ENCODE data around the gene OR10G8. TPM values are rescaled to one million over a fixed set of nuclear protein-coding genes. Genes with fewer than 3 reads are reported as not detected.
A peak's percentile ranks its signal among the peaks of the same experiment; 100 is the strongest.

OR10G8 gene
- total RNA-seq (2022) (not detected in 2 replicates), Bru-seq, nascent RNA (not detected), BruChase-seq, experiment 1, labeled RNA remaining after a 2-hour chase (not detected), BruChase-seq, experiment 2, labeled RNA remaining after a 6-hour chase (not detected)
- long read RNA-seq = 0 reads

- no peak for DNase-seq
- Mint-ChIP-seq H3K4me3 (ENCODE audit: unreplicated experiment) (no peak within 1 kb of the TSS), H3K36me3 (ENCODE audit: insufficient read depth, unreplicated experiment) (no peaks in the 10 kb centered on the region), H3K9me3 (ENCODE audit: unreplicated experiment) (no peaks in the 10 kb centered on the region), H3K27me3 (ENCODE audit: insufficient read depth, unreplicated experiment) (peaks cover 15% of the 10 kb centered on the region), H3K4me1 (ENCODE audit: low read depth, unreplicated experiment) (no peaks in the 10 kb centered on the region), H3K27ac (ENCODE audit: unreplicated experiment) (no peak within 1 kb of the TSS)
- ChIA-PET POLR2A (no interaction called here), CTCF (no interaction called here)
- Histone ChIP-seq H3K36me3 (ENCODE audit: control insufficient read depth, insufficient read depth, low read length) (no peaks in the 10 kb centered on the region), H3K4me1 (no peaks in the 10 kb centered on the region), H3K9me3 (no peaks in the 10 kb centered on the region), H3K27me3 (replicated peaks; ENCODE audit: control insufficient read depth, insufficient read depth, low read length) (no peaks in the 10 kb centered on the region), H3K4me3 (ENCODE audit: low read depth, low read length) (no peak within 1 kb of the TSS)
- BruUV-seq (replicated peaks) = no TSS peak
- intact Hi-C loops (cut with micrococcal nuclease; ENCODE audit: unreplicated experiment) = no loop called here
- no peak for TF ChIP-seq CTCF (IDR thresholded peaks at IDR 0.05; ENCODE audit: insufficient read depth in 1 of 2, low read depth in 1 of 2, low read length in 1 of 2, severe bottlenecking in 1 of 2, unreplicated experiment in 1 of 2)
Measured at GRCh38 chr11:124026498-124026897, at the start of gene OR10G8. OR10G8 (plus strand) TSS chr11:124026798; CDS start chr11:124029623, 2,825 bp downstream.

GRCh38 chr11:123977731-123978347, 48.8 kb upstream of the OR10G8 start, which contains the start of gene OR10S1:
OR10S1 (minus strand) TSS chr11:123977781; CDS start chr11:123977664, 117 bp downstream.
- H3K27ac Mint-ChIP-seq (ENCODE audit: unreplicated experiment) = peak within 1 kb of the TSS; percentile 6
- Histone ChIP-seq H3K4me3 (ENCODE audit: low read depth, low read length) (no peak within 1 kb of the TSS), H3K27me3 (replicated peaks; ENCODE audit: control insufficient read depth, insufficient read depth, low read length) (no peaks in the 10 kb centered on the region), H3K4me1 (no peaks in the 10 kb centered on the region; the same call in 1 of the 2 replicates), H3K9me3 (no peaks in the 10 kb centered on the region; the same call in 1 of the 2 replicates), H3K36me3 (ENCODE audit: control insufficient read depth, insufficient read depth, low read length) (no peaks in the 10 kb centered on the region)
- no peak within 1 kb of the TSS for H3K4me3 Mint-ChIP-seq (ENCODE audit: unreplicated experiment)
- H3K36me3 Mint-ChIP-seq (ENCODE audit: insufficient read depth, unreplicated experiment) = no peaks in the 10 kb centered on the region
- no peaks in the 10 kb centered on the region for H3K4me1 Mint-ChIP-seq (ENCODE audit: low read depth, unreplicated experiment)
- no peaks in the 10 kb centered on the region for H3K27me3 Mint-ChIP-seq (ENCODE audit: insufficient read depth, unreplicated experiment)
- DNase-seq = peak in 1 of 2 experiments; percentile 45
- POLR2A ChIA-PET = no interaction called here
- H3K9me3 Mint-ChIP-seq (ENCODE audit: unreplicated experiment) = peaks cover 10% of the 10 kb centered on the region
- TF ChIP-seq CTCF (IDR thresholded peaks at IDR 0.05; ENCODE audit: insufficient read depth in 1 of 2, low read depth in 1 of 2, low read length in 1 of 2, severe bottlenecking in 1 of 2, unreplicated experiment in 1 of 2) = no peak
- intact Hi-C loops (cut with micrococcal nuclease; ENCODE audit: unreplicated experiment) = no loop called here
- no TSS peak for BruUV-seq (replicated peaks)
- CTCF ChIA-PET = no interaction called here

- Histone ChIP-seq H3K4me3 (ENCODE audit: low read depth, low read length) (no peak overlapping the region), H3K36me3 (ENCODE audit: control insufficient read depth, insufficient read depth, low read length) (no peaks in the 10 kb centered on the region), H3K9me3 (no peaks in the 10 kb centered on the region; the same call in 1 of the 2 replicates), H3K4me1 (no peaks in the 10 kb centered on the region; the same call in 1 of the 2 replicates), H3K27me3 (replicated peaks; ENCODE audit: control insufficient read depth, insufficient read depth, low read length) (no peaks in the 10 kb centered on the region)
- ChIA-PET POLR2A (no interaction called here), CTCF (no interaction called here)
- no peaks in the 10 kb centered on the region for H3K4me1 Mint-ChIP-seq (ENCODE audit: low read depth, unreplicated experiment)
- H3K27me3 Mint-ChIP-seq (ENCODE audit: insufficient read depth, unreplicated experiment) = peaks cover 2% of the 10 kb centered on the region
- no peak overlapping the region for H3K4me3 Mint-ChIP-seq (ENCODE audit: unreplicated experiment)
- H3K36me3 Mint-ChIP-seq (ENCODE audit: insufficient read depth, unreplicated experiment) = no peaks in the 10 kb centered on the region
- DNase-seq = no peak
- intact Hi-C loops (cut with micrococcal nuclease; ENCODE audit: unreplicated experiment) = no loop called here
- no peak overlapping the region for H3K27ac Mint-ChIP-seq (ENCODE audit: unreplicated experiment)
- no peak for TF ChIP-seq CTCF (IDR thresholded peaks at IDR 0.05; ENCODE audit: insufficient read depth in 1 of 2, low read depth in 1 of 2, low read length in 1 of 2, severe bottlenecking in 1 of 2, unreplicated experiment in 1 of 2)
- peaks cover 10% of the 10 kb centered on the region for H3K9me3 Mint-ChIP-seq (ENCODE audit: unreplicated experiment)
- BruUV-seq (replicated peaks) = no TSS peak
Measured at GRCh38 chr11:123979311-123979710, 47.3 kb upstream of the OR10G8 start.

Data from Caco-2 (cell line).